Mononuclear cell (primary cell): Measurements from ENCODE around the gene MTRF1. TPM values are rescaled to one million over a fixed set of nuclear protein-coding genes. Genes with fewer than 3 reads are reported as not detected.
A peak's percentile ranks its signal among the peaks of the same experiment; 100 is the strongest.

Experiments used
- H3K27me3 ChIP-seq: 2 replicates; pipeline ENCODE4 v1.6.0; 2011; ENCODE audit warnings: low read length, control low read depth; ENCODE audit not compliant: insufficient read depth
- H3K4me1 ChIP-seq: 2 replicates; pipeline ENCODE4 v1.5.1; 2011; ENCODE audit warnings: mild to moderate bottlenecking, low read length, control low read depth; ENCODE audit not compliant: insufficient read depth
- H3K4me3 ChIP-seq: 2 replicates; pipeline ENCODE4 v1.5.1; 2011; ENCODE audit warnings: mild to moderate bottlenecking, low read length, moderate library complexity
- H3K9me3 ChIP-seq: 2 replicates; pipeline ENCODE4 v1.5.1; 2011; ENCODE audit warnings: low read depth, mild to moderate bottlenecking, control low read depth, low read length
- total RNA-seq: library from RNA; depleted of rRNA; stranded (reverse); fragments of >200 nt; gene quantifications from one replicate; pipeline ENCODE4 v1.2.3, GENCODE V29; 2012

MTRF1 gene
- total RNA-seq, 1 donor: 33.4 TPM

- no peaks in the 10 kb centered on the region for H3K9me3 ChIP-seq
- H3K4me3 ChIP-seq: no peak overlapping the region
- H3K27me3 ChIP-seq: no peaks in the 10 kb centered on the region
- no peaks in the 10 kb centered on the region for H3K4me1 ChIP-seq
Observed at GRCh38 chr13:41216160-41216559, 47.2 kb downstream of the MTRF1 start.

GRCh38 chr13:41213919-41214318, 49.5 kb downstream of the MTRF1 start:
- Histone ChIP-seq H3K4me1 (no peaks in the 10 kb centered on the region), H3K4me3 (no peak overlapping the region), H3K9me3 (no peaks in the 10 kb centered on the region), H3K27me3 (no peaks in the 10 kb centered on the region)

GRCh38 chr13:41213316-41213715, 50.1 kb downstream of the MTRF1 start:
- no peak overlapping the region for H3K4me3 ChIP-seq

GRCh38 chr13:41212881-41213280, 50.5 kb downstream of the MTRF1 start:
- Histone ChIP-seq H3K27me3 (no peaks in the 10 kb centered on the region), H3K4me1 (no peaks in the 10 kb centered on the region), H3K9me3 (no peaks in the 10 kb centered on the region), H3K4me3 (no peak overlapping the region)

More at GRCh38 chr13:41213316-41213715, 50.1 kb downstream of the MTRF1 start:
- Histone ChIP-seq H3K4me1 (no peaks in the 10 kb centered on the region), H3K27me3 (no peaks in the 10 kb centered on the region), H3K9me3 (no peaks in the 10 kb centered on the region)

GRCh38 chr13:41211062-41211461, 52.3 kb downstream of the MTRF1 start:
- no peaks in the 10 kb centered on the region for H3K4me1 ChIP-seq
- H3K27me3 ChIP-seq: no peaks in the 10 kb centered on the region
- no peaks in the 10 kb centered on the region for H3K9me3 ChIP-seq
- no peak overlapping the region for H3K4me3 ChIP-seq

GRCh38 chr13:41206467-41206866, 56.9 kb downstream of the MTRF1 start:
- no peak overlapping the region for H3K4me3 ChIP-seq
- no peaks in the 10 kb centered on the region for H3K4me1 ChIP-seq
- H3K9me3 ChIP-seq: no peaks in the 10 kb centered on the region
- H3K27me3 ChIP-seq: no peaks in the 10 kb centered on the region

- H3K4me1 ChIP-seq: peaks cover 8% of the 10 kb centered on the region
- H3K27me3 ChIP-seq: no peaks in the 10 kb centered on the region
- no peaks in the 10 kb centered on the region for H3K9me3 ChIP-seq
- no peak overlapping the region for H3K4me3 ChIP-seq
Observed at GRCh38 chr13:41203810-41204209, 59.6 kb downstream of the MTRF1 start.

- Histone ChIP-seq H3K4me1 (peaks cover 8% of the 10 kb centered on the region), H3K4me3 (no peak overlapping the region), H3K27me3 (no peaks in the 10 kb centered on the region), H3K9me3 (no peaks in the 10 kb centered on the region)
Observed at GRCh38 chr13:41200126-41200525, 63.2 kb downstream of the MTRF1 start.

- Histone ChIP-seq H3K4me3 (no peak overlapping the region), H3K9me3 (no peaks in the 10 kb centered on the region), H3K27me3 (no peaks in the 10 kb centered on the region), H3K4me1 (peaks cover 8% of the 10 kb centered on the region)
Observed at GRCh38 chr13:41199526-41199925, 63.9 kb downstream of the MTRF1 start.

- no peaks in the 10 kb centered on the region for H3K9me3 ChIP-seq
- no peaks in the 10 kb centered on the region for H3K27me3 ChIP-seq
- H3K4me1 ChIP-seq: peaks cover 8% of the 10 kb centered on the region
- H3K4me3 ChIP-seq: no peak overlapping the region
Observed at GRCh38 chr13:41199079-41199478, 64.3 kb downstream of the MTRF1 start.

- H3K4me3 ChIP-seq: no peak overlapping the region
- H3K9me3 ChIP-seq: no peaks in the 10 kb centered on the region
- no peaks in the 10 kb centered on the region for H3K27me3 ChIP-seq
- peaks cover 28% of the 10 kb centered on the region for H3K4me1 ChIP-seq
Observed at GRCh38 chr13:41196620-41197019, 66.8 kb downstream of the MTRF1 start.

- Histone ChIP-seq H3K4me1 (peaks cover 28% of the 10 kb centered on the region), H3K27me3 (no peaks in the 10 kb centered on the region), H3K9me3 (no peaks in the 10 kb centered on the region), H3K4me3 (no peak overlapping the region)
Observed at GRCh38 chr13:41196011-41196410, 67.4 kb downstream of the MTRF1 start.

GRCh38 chr13:41193919-41194824, 69.2 kb downstream of the MTRF1 start, which contains the start of gene KBTBD7:
KBTBD7 (minus strand) TSS chr13:41194569; CDS start chr13:41194257, 312 bp downstream.
- H3K27me3 ChIP-seq: no peaks in the 10 kb centered on the region
- H3K4me3 ChIP-seq: peak within 1 kb of the TSS; percentile 64
- H3K9me3 ChIP-seq: no peaks in the 10 kb centered on the region
- peaks cover 21% of the 10 kb centered on the region for H3K4me1 ChIP-seq

- H3K4me1 ChIP-seq: peaks cover 21% of the 10 kb centered on the region
- no peaks in the 10 kb centered on the region for H3K9me3 ChIP-seq
- H3K4me3 ChIP-seq: peak overlapping the region; percentile 64
- H3K27me3 ChIP-seq: no peaks in the 10 kb centered on the region
Observed at GRCh38 chr13:41193469-41193868, 69.9 kb downstream of the MTRF1 start.

GRCh38 chr13:41188584-41188983, 74.8 kb downstream of the MTRF1 start:
- H3K4me1 ChIP-seq: peaks cover 16% of the 10 kb centered on the region
- no peaks in the 10 kb centered on the region for H3K27me3 ChIP-seq
- H3K9me3 ChIP-seq: no peaks in the 10 kb centered on the region
- H3K4me3 ChIP-seq: no peak overlapping the region

GRCh38 chr13:41186481-41186880, 76.9 kb downstream of the MTRF1 start:
- Histone ChIP-seq H3K4me3 (no peak overlapping the region), H3K27me3 (no peaks in the 10 kb centered on the region), H3K4me1 (no peaks in the 10 kb centered on the region), H3K9me3 (no peaks in the 10 kb centered on the region)
